ENCODE results near the gene RBP3. TPM values are rescaled to one million over a fixed set of nuclear protein-coding genes. Genes with fewer than 3 reads are reported as not detected.

RBP3 gene
- total and polyA plus RNA-seq, 2 donors (not counting 3 experiments of a cell fraction or from before 2014, with no cell fraction given): not detected

GRCh38 chr10:47370015-47370767 lies 22.0 kb downstream of the RBP3 start:
- no peak overlapping the region for H3K9ac ChIP-seq (replicated peaks; ENCODE audit: extremely low read depth, insufficient read depth, low read length)
- no peaks in the 10 kb centered on the region for H3K4me1 ChIP-seq (ENCODE audit: control insufficient read depth, extremely low read depth, insufficient read depth, low read length)
- DNase-seq (ENCODE audit: low read depth, low spot score): no peak
- no peaks in the 10 kb centered on the region for H3K9me3 ChIP-seq (replicated peaks; ENCODE audit: control insufficient read depth, insufficient read depth, low read length)
- no peak for FAIRE-seq
- H3K4me2 ChIP-seq (ENCODE audit: insufficient read depth, low read length): no peak overlapping the region
- dilution Hi-C loops (cut with MboI; ENCODE audit: extremely low pct_ligation_motif_present, low sequenced_read_pairs): no loop called here
- intact Hi-C loops (cut with micrococcal nuclease): no loop called here
- TF ChIP-seq POLR2AphosphoS5 (IDR thresholded peaks at IDR 0.05; ENCODE audit: insufficient read depth, low read depth, low read length): no peak
- TF ChIP-seq CTCF (IDR thresholded peaks at IDR 0.05; ENCODE audit: extremely low read depth in 1 of 2, insufficient read depth in 1 of 2, low read depth in 1 of 2, low read length in 2 of 2): no peak
- no peak for TF ChIP-seq MYC (IDR thresholded peaks at IDR 0.05; ENCODE audit: low read depth, low read length)
- no peak for TF ChIP-seq JUN (IDR thresholded peaks at IDR 0.05; ENCODE audit: borderline replicate concordance, insufficient read depth, insufficient read length, low read depth)
- no peak for TF ChIP-seq FOS (IDR thresholded peaks at IDR 0.05; ENCODE audit: borderline replicate concordance, insufficient read depth, low read length)
- TF ChIP-seq GATA2 (IDR thresholded peaks at IDR 0.05; ENCODE audit: insufficient read depth, insufficient read length, low read depth, low read length): no peak
- TF ChIP-seq EZH2 (IDR thresholded peaks at IDR 0.05; ENCODE audit: borderline replicate concordance, low read depth, low read length, severe bottlenecking): no peak
- TF ChIP-seq POLR2A (IDR thresholded peaks at IDR 0.05; ENCODE audit: low read depth, low read length): no peak
- no peak for TF ChIP-seq MAX (IDR thresholded peaks at IDR 0.05; ENCODE audit: insufficient read depth, insufficient read length)
- H3K27ac ChIP-seq (ENCODE audit: insufficient read depth, low read depth, low read length): no peak overlapping the region
- POLR2A ChIA-PET: no interaction called here
- H3K4me3 ChIP-seq (replicated peaks in 1 of 3; ENCODE audit: insufficient read depth in 1 of 3, low read depth in 1 of 3, low read length in 3 of 3): no peak overlapping the region
- no TSS peak for BruUV-seq (replicated peaks)
- H4K20me1 ChIP-seq (replicated peaks; ENCODE audit: control insufficient read depth, extremely low read depth, insufficient read depth, low read length): no peaks in the 10 kb centered on the region
- H3K9me1 ChIP-seq (replicated peaks; ENCODE audit: control insufficient read depth, extremely low read depth, insufficient read depth, low read length): no peaks in the 10 kb centered on the region
- no peaks in the 10 kb centered on the region for H3K36me3 ChIP-seq (ENCODE audit: control insufficient read depth in 2 of 2, extremely low read depth in 1 of 2, insufficient read depth in 2 of 2, low read length in 2 of 2)
- peaks cover 0 to 4% of the 10 kb centered on the region in 2 experiments for H3K27me3 ChIP-seq (ENCODE audit: control insufficient read depth in 2 of 2, insufficient read depth in 2 of 2, low read length in 2 of 2)
- H2AFZ ChIP-seq (ENCODE audit: low read depth, low read length): no peak overlapping the region
- no peaks in the 10 kb centered on the region for H3K79me2 ChIP-seq (ENCODE audit: control insufficient read depth, insufficient read depth, low read length)
- CTCF ChIA-PET: interaction anchor here (1.0 to 1.9 kb wide), 2 partner anchors 9 to 10 kb away, joined by 4 read pairs; no protein-coding TSS in a partner anchor

Measured in endothelial cell of umbilical vein (primary cell).